ENCODE data around the gene WHRN. TPM values are rescaled to one million over a fixed set of nuclear protein-coding genes. Genes with fewer than 3 reads are reported as not detected.

Gene WHRN
- total RNA-seq, 6 donors from 2014 or later, result 2.5 to 17.8 (median 5.6) TPM

- H3K27ac ChIP-seq, result peak overlapping the region; percentile 89 to 95 (median 90)
- WGBS, 2 donors, result 21 to 26% methylated on average over 13 to 14 of the region's 14 CpGs
- H3K36me3 ChIP-seq, result no peaks in the 10 kb centered on the region
- DNase-seq, result no peak
- H3K4me3 ChIP-seq, result peak overlapping the region; percentile 82 to 89 (median 82)
- TF ChIP-seq POLR2AphosphoS5 (IDR thresholded peaks at IDR 0.05), result peak in 1 of 2 donors; percentile 15
- TF ChIP-seq, protein P1, sequence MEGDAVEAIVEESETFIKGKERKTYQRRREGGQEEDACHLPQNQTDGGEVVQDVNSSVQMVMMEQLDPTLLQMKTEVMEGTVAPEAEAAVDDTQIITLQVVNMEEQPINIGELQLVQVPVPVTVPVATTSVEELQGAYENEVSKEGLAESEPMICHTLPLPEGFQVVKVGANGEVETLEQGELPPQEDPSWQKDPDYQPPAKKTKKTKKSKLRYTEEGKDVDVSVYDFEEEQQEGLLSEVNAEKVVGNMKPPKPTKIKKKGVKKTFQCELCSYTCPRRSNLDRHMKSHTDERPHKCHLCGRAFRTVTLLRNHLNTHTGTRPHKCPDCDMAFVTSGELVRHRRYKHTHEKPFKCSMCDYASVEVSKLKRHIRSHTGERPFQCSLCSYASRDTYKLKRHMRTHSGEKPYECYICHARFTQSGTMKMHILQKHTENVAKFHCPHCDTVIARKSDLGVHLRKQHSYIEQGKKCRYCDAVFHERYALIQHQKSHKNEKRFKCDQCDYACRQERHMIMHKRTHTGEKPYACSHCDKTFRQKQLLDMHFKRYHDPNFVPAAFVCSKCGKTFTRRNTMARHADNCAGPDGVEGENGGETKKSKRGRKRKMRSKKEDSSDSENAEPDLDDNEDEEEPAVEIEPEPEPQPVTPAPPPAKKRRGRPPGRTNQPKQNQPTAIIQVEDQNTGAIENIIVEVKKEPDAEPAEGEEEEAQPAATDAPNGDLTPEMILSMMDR (IDR thresholded peaks at IDR 0.05), result no peak
- no peak for TF ChIP-seq POLR2A (IDR thresholded peaks at IDR 0.05)
- no peak for TF ChIP-seq EP300 (IDR thresholded peaks at IDR 0.05)
- no peaks in the 10 kb centered on the region for H3K27me3 ChIP-seq
- no peak for ATAC-seq (ENCODE audit: low FRiP score in 2 of 2)
- no peaks in the 10 kb centered on the region for H3K9me3 ChIP-seq
- H3K4me1 ChIP-seq, result peaks cover 27 to 59% (median 43%) of the 10 kb centered on the region in 4 donors
Observed at GRCh38 chr9:114397219-114397847, 107.9 kb downstream of the WHRN start.

GRCh38 chr9:114396558-114397218 lies 108.6 kb downstream of the WHRN start:
- peak; percentile 28 to 36 for TF ChIP-seq POLR2AphosphoS5 (IDR thresholded peaks at IDR 0.05)
- TF ChIP-seq, protein P1 (IDR thresholded peaks at IDR 0.05), result no peak
- TF ChIP-seq POLR2A (IDR thresholded peaks at IDR 0.05), result no peak
- no peak for TF ChIP-seq EP300 (IDR thresholded peaks at IDR 0.05)
- Histone ChIP-seq H3K4me1 (peaks cover 32 to 66% (median 47%) of the 10 kb centered on the region in 4 donors), H3K36me3 (no peaks in the 10 kb centered on the region), H3K27ac (peak overlapping the region; percentile 89 to 95 (median 90)), H3K4me3 (peak overlapping the region in 3 of 4 donors; percentile 82 to 89 (median 82)), H3K27me3 (no peaks in the 10 kb centered on the region), H3K9me3 (no peaks in the 10 kb centered on the region)
- 59 to 63% methylated on average over 16 of the region's 16 CpGs for WGBS, 2 donors
- no peak for ATAC-seq (ENCODE audit: low FRiP score in 2 of 2)
- peak in 1 of 2 donors; percentile 56 for DNase-seq

- peaks cover 35 to 71% (median 47%) of the 10 kb centered on the region in 4 donors for H3K4me1 ChIP-seq
- WGBS, 2 donors, result 91 to 98% methylated on average over 5 of the region's 5 CpGs
- peak overlapping the region in 3 of 4 donors; percentile 4 to 91 (median 68) for H3K27ac ChIP-seq
Observed at GRCh38 chr9:114395768-114396167, 109.5 kb downstream of the WHRN start.

GRCh38 chr9:114395334-114395617 lies 110.0 kb downstream of the WHRN start:
- Histone ChIP-seq H3K36me3 (no peaks in the 10 kb centered on the region), H3K4me1 (peaks cover 40 to 76% (median 50%) of the 10 kb centered on the region in 4 donors), H3K9me3 (no peaks in the 10 kb centered on the region), H3K27ac (peak overlapping the region; percentile 47 to 91 (median 73)), H3K4me3 (no peak overlapping the region), H3K27me3 (no peaks in the 10 kb centered on the region)
- WGBS, 2 donors, result 31 to 59% methylated on average over 5 of the region's 5 CpGs
- no peak for ATAC-seq (ENCODE audit: low FRiP score in 2 of 2)
- no peak for DNase-seq
- no peak for TF ChIP-seq POLR2A (IDR thresholded peaks at IDR 0.05)
- no peak for TF ChIP-seq POLR2AphosphoS5 (IDR thresholded peaks at IDR 0.05)
- TF ChIP-seq, protein P1 (IDR thresholded peaks at IDR 0.05), result no peak
- TF ChIP-seq EP300 (IDR thresholded peaks at IDR 0.05), result no peak

More at GRCh38 chr9:114395768-114396167, 109.5 kb downstream of the WHRN start:
- Histone ChIP-seq H3K27me3 (no peaks in the 10 kb centered on the region), H3K9me3 (no peaks in the 10 kb centered on the region), H3K36me3 (no peaks in the 10 kb centered on the region), H3K4me3 (no peak overlapping the region)
- TF ChIP-seq EP300 (IDR thresholded peaks at IDR 0.05) (no peak), POLR2A (IDR thresholded peaks at IDR 0.05) (no peak), POLR2AphosphoS5 (IDR thresholded peaks at IDR 0.05) (no peak)
- TF ChIP-seq, protein P1 (IDR thresholded peaks at IDR 0.05), result no peak
- DNase-seq (no peak), ATAC-seq (ENCODE audit: low FRiP score in 2 of 2) (no peak)
